ENCODE measurements around the gene PBLD.
"Not testable (repeated sequence)": the region's sequence is repeated elsewhere in the genome, so short reads cannot be mapped to it uniquely, and the experiment has no call there.

Gene PBLD

DNA sequence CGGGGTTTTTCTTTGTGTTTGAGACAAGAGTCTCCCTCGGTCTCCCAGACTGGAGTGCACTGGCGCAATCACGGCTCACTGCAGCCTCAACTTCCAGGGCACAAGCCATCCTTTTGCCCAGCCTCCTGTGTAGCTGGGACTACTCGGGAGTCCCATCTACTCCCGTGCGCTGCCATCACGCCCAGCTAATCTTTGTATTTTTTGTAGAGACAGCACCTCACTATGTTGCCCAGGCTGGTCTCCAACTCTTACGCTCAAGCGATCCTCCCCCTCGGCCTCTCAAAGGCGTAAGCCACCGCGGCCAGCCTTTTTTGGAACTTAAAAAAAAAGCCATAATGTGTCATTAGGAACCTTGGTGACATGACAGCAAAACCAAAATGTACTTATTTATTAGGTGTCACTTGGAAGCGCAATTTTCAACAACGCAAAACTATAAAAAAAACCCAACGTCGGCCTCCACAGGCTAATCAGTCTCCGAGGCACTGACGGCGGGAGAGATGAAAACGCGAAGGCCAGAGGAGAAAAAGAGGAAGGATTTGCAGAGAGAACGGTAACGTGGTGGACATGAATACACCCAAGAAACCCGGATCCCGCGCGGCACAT lies 1.8 kb downstream of the PBLD start:
- DNase-seq (ENCODE audit: low read depth): no peak

DNA sequence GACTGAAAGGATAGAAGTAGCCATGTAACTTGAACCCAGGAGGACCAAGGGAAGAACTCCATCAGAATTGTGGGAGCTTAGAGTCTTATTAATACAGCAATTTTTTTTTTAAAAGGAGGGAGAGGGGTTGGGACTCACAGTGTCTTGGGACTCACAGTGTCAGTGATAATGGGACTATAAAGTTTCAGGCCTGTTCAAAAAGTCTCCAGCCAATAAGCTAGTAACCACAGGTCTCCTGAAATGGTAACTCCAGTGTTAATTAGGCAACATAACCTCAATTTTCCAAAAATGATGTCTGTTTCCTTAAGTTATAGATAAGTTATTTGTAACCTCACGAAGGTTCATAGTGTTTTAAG lies 3.2 kb downstream of the PBLD start:
- DNase-seq (ENCODE audit: low read depth): no peak

DNA sequence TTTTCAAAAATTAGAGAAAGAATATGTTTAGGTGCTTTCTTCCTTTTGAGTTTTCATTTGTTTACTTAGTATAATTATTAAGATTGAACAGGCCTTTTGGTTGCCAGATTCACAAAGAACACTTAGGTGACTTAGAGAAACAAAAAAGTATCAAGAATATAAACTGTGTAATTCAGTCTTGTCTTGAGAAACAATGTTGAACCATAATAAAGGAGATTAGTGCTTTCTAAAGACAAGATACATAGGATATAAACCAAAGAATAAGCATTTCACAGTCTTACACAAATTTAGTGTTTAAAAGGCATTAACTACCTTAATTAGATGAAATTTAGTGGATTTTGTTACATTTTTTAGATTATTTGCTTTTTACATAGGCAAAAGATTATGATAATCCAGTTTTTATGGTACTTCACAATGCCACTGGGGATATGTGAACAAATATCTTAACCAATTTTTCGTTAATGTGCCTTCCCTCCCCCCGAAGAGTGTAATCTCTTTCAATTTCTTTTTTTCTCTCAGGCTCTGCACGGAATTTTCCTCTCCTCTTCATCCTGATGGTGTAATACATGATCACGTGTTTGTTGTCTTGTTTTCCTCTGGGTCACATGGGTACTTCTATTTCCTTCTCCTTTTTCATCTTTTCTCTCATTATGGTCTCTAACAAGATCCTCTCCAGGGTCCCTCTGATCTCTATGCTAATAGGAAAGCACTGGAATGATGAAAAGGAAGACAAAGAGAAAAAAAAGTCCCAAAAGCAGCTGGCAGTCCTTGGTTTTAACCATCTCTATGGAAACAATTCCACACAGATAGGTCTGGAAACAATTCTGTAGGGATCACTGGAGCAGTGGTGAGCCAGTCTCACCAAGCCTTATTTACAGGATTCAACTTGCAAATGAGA lies 4.6 kb downstream of the PBLD start:
- peak; percentile 44 for DNase-seq (ENCODE audit: low read depth)

DNA sequence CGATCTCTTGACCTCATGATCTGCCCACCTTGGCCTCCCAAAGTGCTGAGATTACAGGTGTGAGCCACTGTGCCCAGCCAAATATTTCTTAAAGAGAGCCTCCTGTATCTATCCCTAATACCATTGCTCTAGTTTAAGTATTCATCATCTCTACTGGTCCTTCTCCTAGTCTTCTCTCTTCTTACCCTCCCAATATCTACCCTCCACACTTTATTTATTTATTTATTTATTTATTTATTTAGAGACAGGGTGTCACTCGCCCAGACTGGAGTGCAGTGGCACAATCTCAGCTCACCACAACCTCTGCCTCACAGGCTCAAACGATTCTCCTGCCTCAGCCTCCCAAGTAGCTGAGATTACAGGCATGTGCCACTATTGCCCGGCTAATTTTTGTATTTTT lies 8.3 kb downstream of the PBLD start:
- DNase-seq (ENCODE audit: low read depth): not testable (repeated sequence)

DNA sequence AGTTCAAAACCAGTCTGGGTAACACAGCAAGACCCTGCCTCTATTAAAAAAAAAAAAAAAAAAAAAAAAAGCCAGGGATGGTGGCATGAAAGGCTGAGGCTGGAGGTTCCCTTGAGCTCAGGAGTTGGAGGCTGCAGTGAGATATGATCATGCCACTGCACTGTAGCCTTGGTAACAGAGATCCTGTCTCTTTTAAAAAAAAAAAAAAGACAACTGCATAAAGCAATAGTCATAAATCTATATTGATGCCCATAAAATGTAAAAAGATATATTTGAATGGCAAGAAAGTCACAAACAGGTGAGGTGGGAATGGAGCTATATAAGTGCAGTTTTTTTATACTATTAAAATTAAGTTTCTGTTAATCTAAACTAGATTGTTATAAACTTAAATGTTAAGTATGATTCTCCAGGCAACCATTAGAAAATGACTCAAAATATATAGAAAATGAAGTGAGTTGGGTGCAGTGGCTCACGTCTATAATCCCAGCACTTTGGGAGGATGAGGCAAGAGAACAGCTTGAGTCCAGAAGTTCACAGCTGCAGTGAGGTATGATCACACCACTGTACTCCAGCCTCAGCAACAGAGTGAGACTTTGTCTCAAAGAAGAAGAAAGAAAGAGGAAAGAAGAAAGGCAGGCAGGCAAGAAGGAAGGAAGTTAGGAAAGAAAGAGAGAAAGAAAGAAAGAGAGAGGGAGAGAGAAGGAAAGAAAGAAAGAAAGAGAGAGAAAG lies 14.2 kb downstream of the PBLD start:
- no peak for DNase-seq (ENCODE audit: low read depth)

DNA sequence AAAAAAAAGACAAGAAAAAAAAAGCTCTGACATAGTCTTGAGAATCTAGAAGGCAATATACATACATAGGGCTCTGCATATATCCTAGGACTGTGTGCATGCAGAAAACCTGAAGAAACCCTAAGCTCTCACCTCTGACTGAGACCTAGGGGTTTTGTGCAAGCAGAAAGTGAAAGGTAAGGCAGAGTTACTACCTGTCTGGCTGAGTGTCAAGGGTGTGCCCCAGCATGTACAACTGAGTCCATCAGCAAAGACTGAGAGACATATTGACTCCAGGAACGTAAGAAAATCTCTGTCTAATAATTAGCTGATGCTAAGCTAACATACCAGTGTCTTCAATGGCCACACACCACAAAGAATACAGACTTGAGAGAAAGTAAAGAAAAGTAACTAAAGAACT lies 17.1 kb downstream of the PBLD start:
- no peak for DNase-seq (ENCODE audit: low read depth)

DNA sequence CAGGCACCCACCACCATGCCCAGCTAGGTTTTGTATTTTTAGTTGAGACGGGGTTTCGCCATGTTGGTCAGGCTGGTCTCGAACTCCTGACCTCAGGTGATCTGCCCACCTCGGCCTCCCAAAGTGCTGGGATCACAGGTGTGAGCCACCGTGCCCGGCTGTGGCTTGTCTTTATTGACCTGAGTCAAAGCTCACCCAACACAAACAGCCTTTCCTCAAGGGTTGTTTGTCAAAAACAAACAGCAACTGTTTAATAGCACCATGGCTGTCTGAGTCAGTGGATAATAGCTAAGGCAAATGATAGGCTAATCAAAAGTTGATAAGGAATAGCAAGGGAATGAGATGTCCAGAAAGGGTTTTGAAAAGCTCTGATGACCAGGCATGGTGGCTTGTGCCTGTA lies 17.8 kb downstream of the PBLD start:
- DNase-seq (ENCODE audit: low read depth): not testable (repeated sequence)

DNA sequence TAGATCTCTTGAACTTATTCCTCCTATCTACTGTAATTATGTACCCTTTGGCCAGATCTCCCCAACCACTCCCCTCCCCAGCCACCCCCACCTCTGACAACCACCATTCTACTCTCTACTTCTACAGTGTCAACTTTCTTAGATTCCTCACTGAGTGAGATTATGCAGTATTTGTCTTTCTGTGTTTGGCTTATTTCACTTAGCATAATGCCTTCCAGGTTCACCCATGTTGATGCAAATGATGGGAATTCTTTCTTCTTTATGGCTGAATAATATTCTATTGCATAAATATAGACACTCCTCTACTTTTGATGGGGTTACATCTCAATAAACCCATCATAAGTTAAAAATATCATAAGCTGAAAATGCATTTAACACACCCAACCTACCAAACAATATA lies 22.2 kb downstream of the PBLD start:
- no peak for DNase-seq (ENCODE audit: low read depth)

DNA sequence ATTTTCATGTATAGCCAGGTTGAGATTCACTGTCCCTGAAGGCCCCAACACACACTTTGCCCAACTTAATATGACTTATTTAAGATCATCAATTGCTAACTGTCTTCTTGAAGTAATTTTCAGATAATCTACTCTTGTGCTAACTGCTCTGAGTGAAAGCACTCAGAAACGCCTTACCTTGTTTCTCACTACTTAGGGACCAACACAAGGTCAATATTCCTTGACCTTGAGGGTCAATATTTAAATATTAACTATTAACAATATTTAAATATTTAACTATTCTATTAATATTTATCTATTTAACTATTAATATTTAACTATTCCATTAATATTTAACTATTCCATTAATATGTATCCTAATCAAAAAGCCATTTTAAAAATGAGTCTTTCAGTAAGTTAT lies 26.9 kb downstream of the PBLD start:
- DNase-seq (ENCODE audit: low read depth): no peak

DNA sequence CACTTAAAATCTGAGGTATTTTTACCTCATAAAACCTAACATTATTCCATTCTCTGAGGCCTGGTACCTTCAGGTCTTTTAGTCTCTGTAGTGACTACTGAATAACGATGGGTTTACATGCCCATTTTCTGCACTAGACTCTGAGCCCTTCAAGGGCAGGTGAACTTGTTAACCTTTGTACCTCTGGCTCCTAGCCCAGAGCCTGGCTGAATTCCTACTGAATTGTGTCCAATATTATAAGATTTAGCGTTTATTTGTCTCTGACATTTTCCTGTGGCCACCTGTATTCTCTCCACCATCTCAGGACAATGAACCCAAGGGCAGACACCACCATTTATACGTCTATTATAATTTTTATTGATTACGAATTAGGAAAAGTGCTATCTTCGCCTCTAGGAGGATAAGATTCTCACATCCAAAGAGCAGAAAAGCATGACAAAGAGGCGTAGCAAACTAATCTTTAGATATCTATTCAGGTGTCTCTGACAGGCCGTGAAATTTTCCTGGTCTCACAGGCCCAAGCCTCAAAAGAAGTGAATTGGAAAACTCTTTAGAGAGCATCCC lies 28.8 kb downstream of the PBLD start:
- DNase-seq (ENCODE audit: low read depth): no peak

DNA sequence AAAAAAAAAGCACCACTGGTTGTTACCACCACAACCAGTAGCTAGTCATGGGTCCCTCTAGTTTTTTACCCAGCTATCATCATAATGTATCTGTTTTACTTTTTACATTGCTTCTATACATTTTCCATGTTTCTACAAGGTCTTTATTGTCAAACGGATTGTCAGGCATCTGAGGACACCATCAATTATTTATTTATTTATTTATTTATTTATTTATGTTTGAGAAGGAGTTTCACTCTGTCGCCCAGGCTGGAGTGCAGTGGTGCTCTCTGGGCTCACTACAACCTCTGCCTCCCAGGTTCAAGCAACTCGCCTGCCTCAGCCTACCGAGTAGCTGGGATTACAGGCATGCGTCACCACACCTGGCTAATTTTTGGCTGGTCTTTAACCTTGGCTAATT lies 29.9 kb downstream of the PBLD start:
- DNase-seq (ENCODE audit: low read depth): no peak

DNA sequence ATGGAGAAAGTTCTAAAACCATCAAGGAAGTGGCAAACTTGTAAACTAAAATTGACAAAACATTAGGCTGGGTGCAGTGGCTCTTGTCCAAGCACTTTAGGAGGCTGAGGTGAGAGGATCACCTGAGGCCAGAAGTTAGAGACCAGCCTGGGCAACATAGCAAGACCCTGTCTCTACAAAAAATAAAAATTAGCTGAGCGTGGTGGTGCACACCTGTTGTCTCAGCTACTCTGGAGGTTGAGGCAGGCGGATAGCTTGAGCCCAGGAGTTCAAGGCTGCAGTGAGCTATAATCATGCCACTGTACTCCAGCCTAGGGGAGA lies 30.3 kb downstream of the PBLD start:
- no peak for DNase-seq (ENCODE audit: low read depth)

DNA sequence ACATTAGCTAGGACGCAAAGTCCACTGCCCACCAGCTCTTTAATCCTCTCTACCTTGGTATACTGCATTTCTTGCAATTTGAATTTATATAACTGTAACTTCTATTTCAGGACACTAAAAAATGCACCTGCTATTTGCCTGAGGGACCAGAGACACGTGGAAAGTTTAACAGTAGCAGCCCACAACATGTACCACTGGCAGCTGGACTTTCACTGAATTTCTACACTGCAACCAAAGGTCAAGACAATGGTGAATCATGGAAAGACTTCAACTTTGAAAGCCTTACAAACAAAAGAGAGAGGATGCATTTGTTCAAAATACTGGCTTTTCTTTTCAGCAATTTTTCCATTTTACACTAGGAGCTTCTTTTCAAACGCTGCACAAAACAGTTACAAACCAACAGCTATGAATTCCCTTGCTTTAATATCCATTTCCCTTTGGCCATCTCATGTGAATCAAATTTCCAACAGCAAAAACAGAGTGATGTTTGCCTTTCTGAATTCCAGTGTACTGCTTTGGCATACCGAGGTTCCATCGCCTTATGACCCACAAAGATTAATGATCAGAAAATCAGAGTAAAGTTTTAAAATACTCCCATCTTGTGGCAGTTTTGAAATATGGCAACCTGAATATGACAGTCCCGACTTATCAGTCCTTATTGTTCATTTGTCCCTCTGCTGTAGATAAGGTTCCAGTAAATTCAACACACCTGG lies 30.8 kb downstream of the PBLD start:
- DNase-seq (ENCODE audit: low read depth): peak; percentile 20

DNA sequence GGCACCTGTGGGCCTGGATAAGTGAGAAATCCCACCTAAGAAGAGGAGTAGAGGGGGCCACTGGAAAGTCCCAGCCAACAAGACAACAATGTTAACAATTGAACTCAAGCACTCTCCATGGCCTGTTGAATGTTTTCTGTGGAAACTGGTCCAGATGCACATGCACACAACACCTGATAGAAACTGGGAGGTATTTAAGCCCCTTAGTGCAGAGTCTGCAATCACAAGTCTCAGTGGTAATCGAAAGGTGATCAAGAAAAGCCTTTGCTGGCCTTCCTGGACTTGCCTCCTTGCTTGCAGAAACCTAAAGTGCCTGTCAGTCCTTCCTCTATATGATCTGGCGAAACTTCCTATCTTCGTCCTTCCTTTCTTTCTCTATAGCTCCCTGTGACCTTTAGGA lies 31.4 kb downstream of the PBLD start:
- DNase-seq (ENCODE audit: low read depth): no peak

DNA sequence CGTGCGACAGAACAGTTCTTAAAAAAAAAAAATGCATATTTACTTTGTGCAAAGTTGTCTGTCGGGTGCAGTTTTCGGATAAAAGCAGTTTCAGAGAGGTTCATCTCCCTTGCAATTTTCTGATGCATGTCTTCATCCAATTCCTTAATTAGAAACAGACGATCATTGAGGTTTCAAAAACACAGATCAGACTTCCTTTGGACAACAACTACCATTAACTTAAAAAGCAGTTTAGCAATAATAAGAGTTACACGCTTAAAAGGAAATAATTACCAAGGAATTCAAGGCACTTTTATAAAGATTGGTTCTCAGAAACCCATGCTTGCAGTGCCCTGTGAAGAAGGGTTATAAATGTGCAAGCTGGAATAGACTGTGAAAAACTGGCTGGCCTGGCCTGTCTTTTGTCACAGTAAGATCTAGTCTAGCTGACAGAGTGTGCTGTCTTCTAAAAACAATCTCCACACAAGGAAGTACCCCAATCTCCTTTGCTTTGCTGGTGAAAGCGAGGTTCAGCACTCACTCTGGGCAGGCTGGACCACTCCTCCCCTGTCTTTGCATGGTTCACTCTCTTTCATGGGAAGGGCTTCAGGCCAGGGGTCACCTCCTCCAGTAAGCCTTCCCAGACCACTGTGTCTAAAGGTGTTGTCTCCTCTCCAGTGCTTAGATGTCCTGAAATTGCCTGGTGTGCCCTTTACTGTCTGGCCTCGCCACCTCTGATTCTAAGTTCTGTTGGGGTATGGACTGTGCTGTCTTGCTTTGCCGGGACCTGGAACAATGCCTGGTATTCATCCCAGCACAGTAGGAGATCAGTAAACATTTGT lies 35.7 kb downstream of the PBLD start:
- DNase-seq (ENCODE audit: low read depth): no peak

DNA sequence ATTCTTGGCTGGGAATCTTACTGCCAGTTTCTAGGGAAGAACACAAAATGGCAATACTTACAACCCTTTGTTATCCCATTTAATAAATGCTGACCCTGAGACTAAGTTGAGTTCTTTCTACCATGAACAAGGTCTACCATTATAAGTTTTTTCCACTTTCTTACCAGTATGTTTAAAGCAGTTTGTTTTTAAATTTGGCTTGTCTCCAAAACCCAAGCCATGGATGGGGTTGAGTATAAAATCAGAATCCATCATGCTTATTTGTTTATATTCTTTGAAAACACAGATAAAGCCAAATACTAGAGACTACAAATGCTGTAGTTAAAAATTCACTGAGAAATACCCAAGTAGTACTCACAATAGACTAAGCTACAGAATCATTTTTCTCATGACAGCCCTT lies 42.0 kb downstream of the PBLD start:
- no peak for DNase-seq (ENCODE audit: low read depth)

DNA sequence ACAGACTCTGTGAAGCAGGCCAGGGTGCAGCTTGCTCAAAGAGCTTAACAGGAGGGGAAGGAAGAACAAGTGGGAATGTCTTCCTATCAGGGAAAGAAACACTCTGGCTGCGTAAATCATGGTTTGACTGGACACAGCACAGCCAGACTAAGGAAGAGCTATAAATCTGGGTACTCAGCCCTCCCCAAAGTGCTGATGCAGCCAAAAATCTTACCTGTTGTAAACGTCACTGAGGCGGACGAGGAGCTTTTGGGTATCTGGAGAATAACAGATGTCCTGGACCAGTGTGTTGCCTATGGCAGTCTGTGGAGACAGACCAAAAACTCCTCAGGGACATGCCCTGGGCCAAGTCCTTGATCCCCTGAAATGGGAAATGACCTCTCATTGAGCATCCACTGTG lies 44.0 kb downstream of the PBLD start:
- DNase-seq (ENCODE audit: low read depth): no peak

DNA sequence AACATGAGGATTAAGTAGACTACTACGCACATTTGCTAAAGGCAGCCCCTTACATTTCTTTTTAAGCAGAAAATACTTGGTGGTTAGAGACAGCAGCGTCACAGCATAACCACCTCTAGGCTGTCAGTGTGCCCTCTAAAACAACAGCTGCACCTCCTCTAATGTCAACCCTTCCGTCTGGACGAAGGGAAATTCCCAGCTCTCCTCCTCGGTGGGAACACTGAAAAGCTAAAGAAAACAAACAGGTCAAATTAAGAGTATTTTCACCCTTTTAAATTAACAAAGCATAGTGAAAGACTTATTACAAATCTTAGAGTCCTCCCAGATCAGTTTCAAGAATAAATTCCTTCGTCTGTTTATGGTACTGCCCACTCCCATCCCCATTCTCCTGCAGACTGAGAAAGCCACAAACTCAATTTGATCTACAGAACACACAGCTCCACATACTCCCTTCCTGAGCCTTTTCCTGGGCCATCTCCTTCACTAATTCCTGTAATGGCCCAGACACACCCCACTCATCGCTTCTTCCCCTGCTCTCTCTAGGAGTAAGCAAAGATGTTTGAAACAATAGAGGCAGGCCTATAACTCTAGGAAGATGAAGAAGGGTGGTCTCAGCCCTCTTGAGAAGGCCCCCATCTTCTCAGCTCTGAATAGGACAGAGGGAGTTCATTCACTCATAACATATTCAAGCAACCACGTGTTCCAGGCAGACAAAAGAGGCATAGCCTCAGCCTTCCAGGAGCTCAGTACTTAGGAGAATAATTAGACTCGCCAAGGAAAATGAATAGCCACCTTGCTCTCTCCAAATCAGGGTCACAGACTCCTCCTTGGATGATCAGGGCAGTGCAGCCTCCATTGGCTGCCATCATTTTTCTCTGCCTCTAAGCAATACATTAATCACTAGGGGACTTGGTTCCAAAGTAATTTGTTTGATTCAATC lies 48.4 kb downstream of the PBLD start:
- no peak for DNase-seq (ENCODE audit: low read depth)

DNA sequence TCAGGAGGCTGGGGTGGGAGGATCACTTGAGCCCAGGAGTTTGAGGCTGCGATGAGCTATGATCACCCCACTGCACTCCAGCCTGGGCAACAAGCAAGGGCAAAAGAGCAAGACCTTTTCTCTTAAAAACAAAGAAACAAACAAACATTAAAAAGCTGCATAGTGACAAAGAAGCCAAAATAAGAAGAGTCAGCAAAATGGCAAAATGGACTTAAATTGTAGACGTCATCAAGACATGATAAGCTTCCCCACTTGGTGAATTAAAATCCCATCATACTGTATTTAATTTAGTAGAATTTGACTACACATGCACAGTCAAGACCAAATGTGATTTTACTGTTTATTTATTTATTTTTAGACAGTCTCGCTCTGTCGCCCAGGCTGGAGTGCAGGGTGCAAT lies 52.0 kb downstream of the PBLD start:
- no peak for DNase-seq (ENCODE audit: low read depth)

Data from HS-5 (cell line).